ENCODE measurements around the gene TCL1A. TPM values are rescaled to one million over a fixed set of nuclear protein-coding genes. Genes with fewer than 3 reads are reported as not detected.

The TCL1A gene
- total RNA-seq: not detected in 2 replicates

GRCh38 chr14:95713596-95714371, at the start of gene TCL1A:
Gene TCL1A (minus strand): TSS chr14:95714125. CDS start chr14:95714066, 59 bp downstream.

GRCh38 chr14:95685978-95686922, 27.7 kb downstream of the TCL1A start, which contains the start of gene TCL1B:
Gene TCL1B (plus strand): TSS chr14:95686426. CDS start chr14:95686468, 42 bp downstream.

Small RNA genes lying within 50 kb of the gene (small RNA-seq; reads per million reads assigned to genes)
- not detected for gene RF02193

Other genes starting within 250 kb of the TCL1A start
- gene SYNE3, start 197.5 kb downstream of the TCL1A start, total RNA-seq: 6.1 and 7.1 TPM in 2 replicates
- 16.1 and 43.1 TPM in 2 replicates for gene GLRX5, start 179.1 kb downstream of the TCL1A start, total RNA-seq
- not detected in 2 replicates for gene TCL1B, start 27.7 kb downstream of the TCL1A start, total RNA-seq
- not detected in 2 replicates for gene TUNAR, start 162.7 kb upstream of the TCL1A start, total RNA-seq